Gastroesophageal sphincter (tissue), 3 donors: ENCODE results near the gene DMBX1.

Source experiments
- CTCF ChIP-seq, 4 experiments: fragments of 200-600 bp in 2 of 4; fragments of 450-650 bp in 2 of 4; sonication (generic) in 1 of 4; IDR thresholded peaks; one replicate each; pipeline ENCODE4 v1.5.1; 2017 to 2019; ENCODE audit warnings: antibody characterized with exemption in 4 of 4, mild to moderate bottlenecking in 2 of 4, moderate library complexity in 2 of 4
- POLR2A ChIP-seq, 2 donors: fragments of 450-650 bp; IDR thresholded peaks; one replicate each; pipeline ENCODE4 v1.6.1; 2017; ENCODE audit warnings: antibody characterized with exemption in 2 of 2, mild to moderate bottlenecking in 2 of 2, moderate library complexity in 1 of 2
- POLR2AphosphoS5 ChIP-seq: sonication (generic); formaldehyde crosslinking; IDR thresholded peaks from one replicate; pipeline ENCODE4 v1.6.1; 2017; ENCODE audit warnings: antibody characterized with exemption

- TF ChIP-seq POLR2A (IDR thresholded peaks at IDR 0.05) (no peak), CTCF (IDR thresholded peaks at IDR 0.05) (no peak), POLR2AphosphoS5 (no peak)
These were observed 28.4 kb upstream of the DMBX1 start for GRCh38 chr1:46461017-46461808.
